ENCODE measurements around the gene KTN1.

The KTN1 gene

GRCh38 chr14:55572578-55572977 lies 7.4 kb upstream of the KTN1 start:
- DNase-seq = no peak

GRCh38 chr14:55574988-55575387 lies 5.0 kb upstream of the KTN1 start:
- DNase-seq = no peak

DNA sequence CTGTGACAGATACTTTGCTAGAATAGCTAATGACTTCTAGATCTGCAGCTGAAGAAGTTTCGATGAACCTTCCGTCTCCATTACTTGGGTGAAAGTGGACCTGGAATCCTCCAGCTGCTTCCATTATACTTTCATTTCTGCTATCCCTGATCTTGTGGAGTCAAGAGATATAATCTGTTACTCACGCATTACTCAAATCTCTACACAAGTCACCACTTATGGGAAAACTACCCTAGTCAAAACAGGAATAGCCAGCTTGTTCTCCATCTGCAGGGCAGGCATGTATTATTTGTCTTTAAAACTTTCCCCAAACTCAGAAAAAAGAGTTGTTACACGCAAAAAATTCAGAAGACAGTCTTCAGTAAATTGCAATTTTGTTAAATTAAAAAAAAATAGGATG lies 2.8 kb upstream of the KTN1 start:
- no peak for DNase-seq

DNA sequence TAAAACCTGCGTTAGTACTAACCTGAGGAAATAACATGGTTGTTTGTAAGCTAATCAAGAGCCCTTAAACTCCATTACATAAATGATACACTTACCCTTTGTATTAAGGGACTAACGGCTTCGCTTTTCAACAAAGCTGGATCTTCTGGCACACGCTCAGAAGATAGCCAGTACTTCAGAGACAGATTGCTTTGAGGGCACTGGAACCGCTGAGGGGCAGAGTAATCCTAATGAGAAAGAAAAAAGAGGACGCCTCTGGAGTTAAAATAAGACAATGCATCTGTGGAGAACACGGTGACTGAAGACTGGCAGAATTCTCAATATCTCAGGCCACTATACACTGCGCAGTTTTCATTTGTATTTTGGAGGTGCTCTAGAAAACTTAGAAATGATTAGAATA lies 1.5 kb upstream of the KTN1 start:
- DNase-seq = no peak

DNA sequence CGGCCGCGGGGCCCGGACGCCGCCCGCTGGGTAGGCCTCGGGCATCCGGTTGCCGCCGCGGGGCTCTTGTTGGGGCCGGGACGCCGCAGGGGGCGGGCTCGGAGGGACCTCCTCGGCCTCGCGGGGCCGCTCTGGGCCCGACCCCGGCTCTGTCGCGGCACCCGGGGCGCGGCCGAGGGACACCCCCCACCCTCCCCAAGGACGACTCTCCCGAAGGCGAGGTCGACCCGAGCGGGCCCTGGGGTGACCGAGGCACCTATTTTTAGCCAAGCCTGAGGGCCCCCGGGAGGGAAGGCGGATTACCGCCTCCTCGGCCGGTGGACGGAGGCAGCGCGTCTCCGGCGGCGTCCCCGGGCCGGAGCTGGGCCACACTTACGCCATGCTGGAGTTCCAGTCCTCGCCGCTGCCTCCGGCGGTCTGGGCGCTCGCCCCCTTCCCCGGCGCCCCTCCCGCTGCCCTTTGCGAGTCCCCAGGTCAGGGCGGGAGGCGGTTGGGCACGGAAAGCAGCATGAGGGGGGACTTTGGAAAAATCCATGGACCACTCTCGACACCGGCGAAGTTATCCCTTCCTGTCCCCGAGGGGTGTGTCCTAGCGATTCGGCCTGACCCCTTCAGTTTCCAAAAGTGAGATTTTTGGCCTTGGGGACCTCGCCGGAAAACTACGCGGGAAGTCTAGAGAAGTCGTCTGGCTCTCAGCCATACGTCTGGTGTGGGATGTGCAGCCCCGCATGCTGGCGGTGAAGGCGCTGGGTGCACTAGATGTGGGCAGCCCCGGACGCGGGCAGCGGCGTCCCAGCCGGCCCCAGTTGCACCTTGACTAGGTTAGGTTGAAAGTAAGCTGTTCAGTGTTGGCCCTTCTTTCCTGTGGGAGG lies 699 bp downstream of the KTN1 start:
- DNase-seq = peak; percentile 23 to 56 (median 30)

DNA sequence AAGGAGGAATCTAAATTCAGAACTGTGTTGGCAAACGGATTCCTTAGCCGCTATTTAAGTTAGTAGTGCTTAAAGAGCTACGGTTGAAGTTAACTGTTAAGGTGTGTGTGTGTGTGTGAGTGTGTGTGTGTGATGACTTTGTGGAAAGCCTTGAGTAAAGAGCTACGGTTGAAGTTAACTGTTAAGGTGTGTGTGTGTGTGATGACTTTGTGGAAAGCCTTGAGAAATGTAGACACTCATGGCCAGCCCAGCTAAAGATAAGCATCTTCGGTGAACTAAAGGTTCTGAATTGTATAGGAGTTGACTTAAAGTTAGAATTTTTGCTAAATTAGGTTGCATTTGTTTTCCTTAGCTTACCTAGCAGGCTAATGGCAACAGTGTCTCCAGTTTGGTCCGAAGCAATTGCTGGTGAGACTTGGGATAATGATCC lies 1.4 kb downstream of the KTN1 start:
- DNase-seq = no peak

GRCh38 chr14:55582746-55583145 lies 2.7 kb downstream of the KTN1 start:
- no peak for DNase-seq

DNA sequence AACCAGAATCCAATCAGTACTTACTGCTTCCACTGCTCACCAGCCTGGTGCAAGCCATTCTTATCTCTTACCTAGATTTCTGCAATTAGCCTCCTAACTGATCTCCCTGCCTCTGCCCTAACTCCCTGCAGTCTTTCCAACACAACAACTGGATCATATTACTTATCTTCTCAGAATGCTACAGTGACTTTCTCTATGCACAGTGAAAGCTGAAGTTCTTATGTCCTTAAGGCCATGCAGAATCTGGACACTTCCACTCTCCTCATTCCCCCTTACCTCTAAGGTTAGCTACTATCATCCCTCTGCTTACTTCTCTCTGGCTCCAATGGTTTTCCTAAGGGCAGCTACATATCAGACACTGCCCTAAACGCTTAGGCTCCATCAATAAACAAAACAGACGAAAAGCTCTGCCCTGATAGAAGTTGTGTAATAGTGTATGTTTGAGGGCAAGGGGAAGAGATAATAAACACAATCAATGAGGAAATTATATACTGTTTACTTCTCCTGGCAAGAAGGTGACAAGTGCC lies 4.0 kb downstream of the KTN1 start:
- no peak for DNase-seq

GRCh38 chr14:55585854-55586253 lies 5.8 kb downstream of the KTN1 start:
- DNase-seq = no peak

DNA sequence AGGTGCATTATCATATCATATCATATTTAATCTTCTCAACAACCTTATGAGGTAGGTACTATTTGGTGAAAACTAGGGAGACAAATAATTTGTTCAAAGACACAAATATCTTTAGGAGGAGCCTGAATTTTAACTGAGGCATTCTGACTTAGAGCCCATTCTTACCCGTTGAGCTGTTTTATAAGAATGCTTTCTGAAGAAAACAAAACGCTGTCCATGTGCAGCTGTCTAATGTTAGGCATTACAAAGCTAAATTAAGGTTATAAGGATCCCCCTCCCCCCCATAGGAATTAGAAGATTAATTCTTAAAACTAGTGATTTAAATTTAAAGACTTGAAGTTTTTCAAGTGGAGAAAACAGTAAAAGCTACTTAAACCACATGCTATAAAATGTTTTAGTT lies 6.4 kb downstream of the KTN1 start:
- DNase-seq = no peak

DNA sequence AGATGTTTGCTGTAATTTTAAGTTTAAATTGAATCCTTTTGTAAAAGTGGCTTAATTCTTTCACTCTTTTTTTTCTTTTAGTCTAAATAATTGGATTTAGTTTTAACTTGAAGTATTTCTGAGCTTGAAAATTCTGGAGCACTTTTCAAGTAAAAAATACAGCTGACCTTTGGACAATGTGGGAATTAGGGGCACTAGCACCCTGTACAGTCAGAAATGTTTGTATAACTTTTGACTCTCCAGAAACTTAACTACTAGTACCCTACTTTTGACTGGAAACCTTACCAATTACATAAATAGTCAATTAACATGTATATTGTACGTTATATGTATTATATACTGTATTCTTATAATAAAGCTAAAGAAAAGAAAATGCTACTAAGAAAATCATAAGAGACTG lies 7.8 kb downstream of the KTN1 start:
- no peak for DNase-seq

- DNase-seq = no peak
Measured at GRCh38 chr14:55588259-55588699, 8.3 kb downstream of the KTN1 start.

DNA sequence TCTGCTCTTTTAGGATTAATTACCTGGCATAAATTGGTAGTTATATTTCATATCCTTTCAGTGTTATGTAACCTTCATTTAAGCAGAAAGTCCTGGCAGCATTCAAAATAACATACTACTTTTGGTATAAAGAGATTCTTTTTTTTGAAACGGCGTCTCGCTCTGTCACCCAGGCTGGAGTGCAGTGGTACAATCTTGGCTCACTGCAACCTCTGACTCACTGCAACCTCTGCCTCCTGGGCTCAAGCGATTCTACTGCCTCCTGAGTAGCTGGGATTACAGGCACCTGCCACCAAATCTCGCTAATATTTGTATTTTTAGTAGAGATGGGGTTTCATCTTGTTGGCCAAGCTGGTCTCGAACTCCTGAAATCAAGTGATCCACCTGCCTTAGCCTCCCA lies 9.2 kb downstream of the KTN1 start:
- DNase-seq = no peak

DNA sequence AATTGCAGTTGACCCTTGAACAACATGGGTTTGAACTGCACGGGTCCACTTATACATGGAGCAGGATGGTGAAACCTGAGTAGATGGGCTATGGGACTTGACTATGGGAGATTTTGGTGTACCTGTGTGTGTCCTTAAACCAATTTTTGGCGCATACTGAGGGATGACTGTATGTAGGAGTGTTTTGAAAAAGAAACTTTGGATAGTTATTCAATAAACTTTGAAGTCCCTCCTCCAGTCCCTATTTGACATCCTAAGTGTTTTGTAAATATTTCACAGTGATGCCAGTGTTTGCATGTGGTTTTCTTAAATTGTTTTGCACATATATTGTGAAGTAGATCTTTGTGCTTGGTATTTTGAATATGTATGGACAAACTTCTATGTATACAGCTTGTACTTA lies 12.4 kb downstream of the KTN1 start:
- no peak for DNase-seq

GRCh38 chr14:55593698-55594097 lies 13.7 kb downstream of the KTN1 start:
- DNase-seq = no peak

- DNase-seq = no peak
Measured at GRCh38 chr14:55599250-55599879, 19.4 kb downstream of the KTN1 start.

DNA sequence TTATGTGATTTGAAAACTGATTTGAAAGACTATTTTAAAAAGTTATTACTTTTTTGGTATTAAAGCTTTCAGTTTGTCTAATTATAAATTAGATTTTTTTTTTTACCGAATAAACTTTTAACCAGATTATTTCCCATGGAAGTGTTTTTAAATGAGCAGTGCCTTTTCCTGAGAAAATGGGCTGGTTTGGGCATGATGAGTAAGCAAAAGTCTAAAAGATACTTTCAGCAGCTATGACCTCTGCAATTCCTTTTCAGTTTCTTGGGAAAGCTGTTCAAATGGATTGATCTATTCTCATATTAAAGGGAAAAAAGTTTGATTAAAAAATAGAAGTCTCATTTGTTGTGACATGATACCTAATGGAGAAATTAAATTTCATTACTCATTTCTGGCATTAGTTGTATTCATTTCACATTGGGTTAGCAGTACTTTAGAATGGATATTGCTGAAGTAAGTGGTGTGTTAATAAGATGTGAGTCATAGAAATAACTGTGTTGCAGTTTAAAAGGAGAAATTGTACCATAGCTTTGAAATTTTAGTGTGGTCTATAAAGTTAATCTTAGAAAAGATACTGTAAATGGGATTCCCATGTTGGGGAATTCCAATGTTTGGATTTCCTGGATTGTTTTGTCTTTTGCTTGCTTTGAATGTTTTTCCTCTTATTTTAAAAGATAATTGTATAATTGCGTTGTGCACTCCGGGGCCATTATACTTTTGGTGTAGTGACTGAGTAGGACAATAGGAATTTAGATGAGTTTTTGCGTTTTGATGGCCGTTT lies 21.0 kb downstream of the KTN1 start:
- DNase-seq = no peak

GRCh38 chr14:55603401-55603953 lies 23.5 kb downstream of the KTN1 start:
- DNase-seq = no peak

DNA sequence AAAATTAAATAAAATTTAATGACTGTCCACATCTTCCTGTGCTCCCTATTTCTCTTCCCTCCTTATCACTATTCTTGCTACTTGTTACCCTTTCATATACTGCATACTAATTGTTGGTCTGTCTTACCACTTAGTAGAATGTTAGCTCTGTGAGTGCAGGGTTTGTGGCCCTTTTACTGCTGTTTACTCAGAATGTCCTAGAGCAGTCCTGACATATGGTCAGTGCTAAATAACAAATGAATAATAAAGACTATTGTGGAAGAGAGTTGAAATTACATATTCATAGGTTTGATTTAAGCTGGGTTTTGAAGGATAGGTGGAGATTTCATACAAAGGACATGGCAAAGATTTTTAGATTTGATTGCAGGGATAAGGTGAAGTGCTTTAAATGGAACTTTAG lies 24.5 kb downstream of the KTN1 start:
- DNase-seq = no peak

GRCh38 chr14:55604900-55605418 lies 25.0 kb downstream of the KTN1 start:
- no peak for DNase-seq

DNA sequence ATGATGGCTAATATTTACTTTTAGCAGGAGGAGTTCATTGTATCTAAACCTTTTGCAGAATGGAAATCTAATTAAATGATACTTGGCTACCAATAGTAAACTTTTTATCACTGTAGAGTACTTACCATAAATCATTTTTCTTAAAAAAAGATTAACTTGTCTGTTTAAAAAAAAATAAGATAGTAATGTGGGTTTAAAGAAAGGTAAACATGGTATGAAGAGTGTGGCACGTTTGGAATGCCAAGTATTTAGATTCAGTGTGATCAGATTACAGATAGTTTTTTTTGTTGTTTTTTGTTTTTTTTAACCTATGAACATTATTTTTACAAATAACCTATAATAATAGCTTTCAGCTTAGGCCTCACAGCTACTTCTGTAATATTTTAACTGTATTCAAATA lies 25.8 kb downstream of the KTN1 start:
- no peak for DNase-seq

- no peak for DNase-seq
Measured at GRCh38 chr14:55607386-55607785, 27.4 kb downstream of the KTN1 start.

DNA sequence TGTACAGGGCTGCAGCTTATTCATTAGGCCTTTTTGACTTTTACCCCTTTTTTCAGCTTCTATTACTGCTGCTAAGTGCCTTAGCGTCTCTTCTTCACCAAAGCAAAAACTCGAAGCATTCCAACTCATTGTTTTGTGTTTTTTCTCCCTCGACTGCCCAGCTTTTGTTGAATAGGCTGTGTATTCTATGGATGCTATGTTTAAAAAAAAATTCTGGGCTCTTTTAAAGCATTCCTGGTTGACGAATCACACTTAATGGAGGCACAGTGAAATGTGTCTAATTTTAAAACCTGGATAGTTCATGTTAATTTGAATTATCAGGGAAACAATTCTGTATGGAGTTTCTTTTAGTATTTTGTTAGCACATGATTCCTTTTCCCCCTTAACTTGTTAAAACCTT lies 29.7 kb downstream of the KTN1 start:
- no peak for DNase-seq
